Measurements from ENCODE around the gene ARID1B. TPM values are rescaled to one million over a fixed set of nuclear protein-coding genes. Genes with fewer than 3 reads are reported as not detected.

Gene ARID1B
- total RNA-seq, 1 donor from 2014 or later = 75.4 TPM

DNA sequence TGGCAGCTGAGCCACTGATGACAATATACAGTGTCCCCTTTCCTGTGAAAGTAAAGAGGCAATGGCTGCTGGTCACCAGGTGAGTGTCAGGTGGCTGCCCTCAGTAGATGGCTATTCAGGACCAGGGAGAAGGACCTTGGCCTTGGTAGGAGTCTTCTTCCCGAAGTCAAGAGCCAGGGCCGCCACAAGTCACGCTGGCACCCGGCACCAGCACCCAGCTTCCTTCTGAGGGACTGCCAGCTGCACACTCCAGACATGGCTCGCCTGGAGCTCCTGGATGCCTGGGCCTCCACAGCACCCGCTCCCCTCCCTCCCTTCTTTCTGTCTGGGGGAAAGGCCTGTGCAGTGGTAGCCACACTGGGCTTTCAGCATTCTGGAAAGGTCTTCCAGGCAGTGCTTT, 419.2 kb downstream of the ARID1B start:
- Histone ChIP-seq H3K9ac (ENCODE audit: low read length) (no peak overlapping the region), H3K4me1 (ENCODE audit: insufficient read depth, low read length) (no peaks in the 10 kb centered on the region), H3K36me3 (ENCODE audit: insufficient read depth, low read length) (peaks cover 25% of the 10 kb centered on the region), H2AFZ (ENCODE audit: low read depth, low read length) (no peak overlapping the region), H3K9me3 (ENCODE audit: insufficient read depth, low read depth, low read length) (no peaks in the 10 kb centered on the region), H3K27ac (ENCODE audit: low read depth, low read length) (no peak overlapping the region), H3K79me2 (ENCODE audit: insufficient read depth, low read length) (no peaks in the 10 kb centered on the region), H3K4me2 (ENCODE audit: low read length) (no peak overlapping the region), H3K4me3 (ENCODE audit: insufficient read depth, low read depth, low read length) (no peak overlapping the region), H4K20me1 (ENCODE audit: insufficient read depth, low read length) (peaks cover 6% of the 10 kb centered on the region), H3K27me3 (ENCODE audit: insufficient read depth, low read length) (no peaks in the 10 kb centered on the region)
- no peak overlapping the region for H3K27ac Mint-ChIP-seq (ENCODE audit: unreplicated experiment)
- no peak for FAIRE-seq
- no peaks in the 10 kb centered on the region for H3K9me3 Mint-ChIP-seq (ENCODE audit: unreplicated experiment)
- no peak for DNase-seq (ENCODE audit: low read depth)
- no peaks in the 10 kb centered on the region for H3K4me1 Mint-ChIP-seq (ENCODE audit: low read depth, unreplicated experiment)
- TF ChIP-seq EZH2 (IDR thresholded peaks at IDR 0.05; ENCODE audit: insufficient read depth, low read length) = no peak
- TF ChIP-seq CTCF (IDR thresholded peaks at IDR 0.05; ENCODE audit: insufficient read depth, low read depth, low read length) = no peak
- no peaks in the 10 kb centered on the region for H3K27me3 Mint-ChIP-seq (ENCODE audit: low read depth, unreplicated experiment)
- H3K4me3 Mint-ChIP-seq (ENCODE audit: unreplicated experiment) = no peak overlapping the region
- peaks cover 21% of the 10 kb centered on the region for H3K36me3 Mint-ChIP-seq (ENCODE audit: low read depth, unreplicated experiment)

DNA sequence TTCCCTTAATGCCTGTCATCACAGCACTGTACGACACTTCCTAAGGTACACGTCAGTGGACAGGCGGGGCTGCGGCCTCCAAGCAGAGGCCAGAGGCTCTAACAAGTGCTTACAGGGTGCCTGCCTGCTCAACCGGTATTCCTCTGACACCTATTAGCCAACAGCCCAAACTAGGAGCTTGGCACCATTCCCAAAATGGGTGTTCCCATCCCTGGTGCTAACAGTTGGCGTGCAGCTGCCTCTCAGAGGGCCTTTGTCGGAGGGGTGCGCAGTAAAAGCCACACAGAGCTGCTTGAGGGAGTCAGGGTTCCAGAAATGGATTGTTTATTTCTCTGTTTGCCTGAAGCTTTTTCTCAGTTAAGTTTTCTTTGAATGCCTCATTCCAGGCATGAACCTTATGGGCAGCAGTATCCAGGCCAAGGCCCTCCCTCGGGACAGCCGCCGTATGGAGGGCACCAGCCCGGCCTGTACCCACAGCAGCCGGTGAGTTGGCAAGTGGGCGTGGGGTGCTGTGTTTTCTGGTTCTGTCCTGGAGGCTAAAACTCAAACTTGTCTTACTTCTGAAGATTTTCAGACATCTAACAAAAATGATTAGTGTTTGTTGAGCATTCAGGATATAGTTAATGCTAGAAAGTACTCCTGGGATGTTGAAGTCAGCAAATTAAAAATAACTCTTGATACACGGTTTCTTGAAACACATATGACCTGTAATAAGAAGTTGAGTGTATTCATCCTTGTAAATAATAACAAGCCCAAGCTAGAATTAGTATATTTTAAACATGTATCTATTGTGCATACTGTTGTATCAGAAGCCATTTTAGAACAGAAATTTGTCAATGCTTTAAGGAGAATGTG, 421.5 kb downstream of the ARID1B start:
- peaks cover 4% of the 10 kb centered on the region for H3K4me1 Mint-ChIP-seq (ENCODE audit: low read depth, unreplicated experiment)
- H3K27ac Mint-ChIP-seq (ENCODE audit: unreplicated experiment) = no peak overlapping the region
- Histone ChIP-seq H3K9me3 (ENCODE audit: insufficient read depth, low read depth, low read length) (no peaks in the 10 kb centered on the region), H3K9ac (ENCODE audit: low read length) (no peak overlapping the region), H3K79me2 (ENCODE audit: insufficient read depth, low read length) (no peaks in the 10 kb centered on the region), H4K20me1 (ENCODE audit: insufficient read depth, low read length) (peaks cover 10% of the 10 kb centered on the region), H3K4me2 (ENCODE audit: low read length) (no peak overlapping the region), H3K27me3 (ENCODE audit: insufficient read depth, low read length) (no peaks in the 10 kb centered on the region), H3K36me3 (ENCODE audit: insufficient read depth, low read length) (peaks cover 31% of the 10 kb centered on the region), H3K4me1 (ENCODE audit: insufficient read depth, low read length) (no peaks in the 10 kb centered on the region), H3K27ac (ENCODE audit: low read depth, low read length) (no peak overlapping the region), H3K4me3 (ENCODE audit: insufficient read depth, low read depth, low read length) (no peak overlapping the region), H2AFZ (ENCODE audit: low read depth, low read length) (no peak overlapping the region)
- DNase-seq (ENCODE audit: low read depth) (no peak), FAIRE-seq (no peak)
- no peaks in the 10 kb centered on the region for H3K27me3 Mint-ChIP-seq (ENCODE audit: low read depth, unreplicated experiment)
- TF ChIP-seq CTCF (IDR thresholded peaks at IDR 0.05; ENCODE audit: insufficient read depth, low read depth, low read length) = no peak
- no peak for TF ChIP-seq EZH2 (IDR thresholded peaks at IDR 0.05; ENCODE audit: insufficient read depth, low read length)
- H3K4me3 Mint-ChIP-seq (ENCODE audit: unreplicated experiment) = no peak overlapping the region
- no peaks in the 10 kb centered on the region for H3K9me3 Mint-ChIP-seq (ENCODE audit: unreplicated experiment)
- H3K36me3 Mint-ChIP-seq (ENCODE audit: low read depth, unreplicated experiment) = peaks cover 22% of the 10 kb centered on the region

DNA sequence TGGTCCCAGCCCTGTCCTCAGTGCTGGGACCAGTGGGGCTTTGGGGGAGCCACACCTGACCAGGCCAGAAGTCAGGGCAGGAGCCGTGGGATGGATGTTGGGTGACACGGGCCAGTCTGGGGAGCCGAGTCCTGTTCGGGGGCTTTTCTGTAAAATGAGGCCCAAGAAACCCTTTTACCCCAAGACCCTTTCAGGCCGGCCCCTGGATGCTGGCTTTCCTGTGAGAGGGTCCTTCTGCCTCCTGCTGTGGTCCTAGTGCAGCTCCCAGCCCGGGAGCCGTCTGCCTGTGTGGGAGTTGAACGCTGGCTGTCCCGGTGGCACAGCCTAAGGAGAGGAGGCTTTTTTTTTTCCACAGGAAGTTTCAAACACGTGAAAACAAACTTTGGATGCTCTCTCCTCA, 422.9 kb downstream of the ARID1B start:
- Histone ChIP-seq H3K36me3 (ENCODE audit: insufficient read depth, low read length) (peaks cover 36% of the 10 kb centered on the region), H3K9ac (ENCODE audit: low read length) (no peak overlapping the region), H3K4me1 (ENCODE audit: insufficient read depth, low read length) (no peaks in the 10 kb centered on the region), H3K4me2 (ENCODE audit: low read length) (no peak overlapping the region), H3K9me3 (ENCODE audit: insufficient read depth, low read depth, low read length) (no peaks in the 10 kb centered on the region), H3K4me3 (ENCODE audit: insufficient read depth, low read depth, low read length) (no peak overlapping the region), H3K79me2 (ENCODE audit: insufficient read depth, low read length) (no peaks in the 10 kb centered on the region), H3K27ac (ENCODE audit: low read depth, low read length) (no peak overlapping the region), H2AFZ (ENCODE audit: low read depth, low read length) (no peak overlapping the region), H3K27me3 (ENCODE audit: insufficient read depth, low read length) (no peaks in the 10 kb centered on the region), H4K20me1 (ENCODE audit: insufficient read depth, low read length) (peaks cover 8% of the 10 kb centered on the region)
- FAIRE-seq (no peak), DNase-seq (ENCODE audit: low read depth) (no peak)
- peaks cover 5% of the 10 kb centered on the region for H3K4me1 Mint-ChIP-seq (ENCODE audit: low read depth, unreplicated experiment)
- no peaks in the 10 kb centered on the region for H3K27me3 Mint-ChIP-seq (ENCODE audit: low read depth, unreplicated experiment)
- H3K27ac Mint-ChIP-seq (ENCODE audit: unreplicated experiment) = no peak overlapping the region
- no peak overlapping the region for H3K4me3 Mint-ChIP-seq (ENCODE audit: unreplicated experiment)
- no peak for TF ChIP-seq EZH2 (IDR thresholded peaks at IDR 0.05; ENCODE audit: insufficient read depth, low read length)
- TF ChIP-seq CTCF (IDR thresholded peaks at IDR 0.05; ENCODE audit: insufficient read depth, low read depth, low read length) = no peak
- no peaks in the 10 kb centered on the region for H3K9me3 Mint-ChIP-seq (ENCODE audit: unreplicated experiment)
- peaks cover 24% of the 10 kb centered on the region for H3K36me3 Mint-ChIP-seq (ENCODE audit: low read depth, unreplicated experiment)

Data from astrocyte (in vitro differentiated cells and primary cell).